ENCODE measurements around the gene STX16.

DNA sequence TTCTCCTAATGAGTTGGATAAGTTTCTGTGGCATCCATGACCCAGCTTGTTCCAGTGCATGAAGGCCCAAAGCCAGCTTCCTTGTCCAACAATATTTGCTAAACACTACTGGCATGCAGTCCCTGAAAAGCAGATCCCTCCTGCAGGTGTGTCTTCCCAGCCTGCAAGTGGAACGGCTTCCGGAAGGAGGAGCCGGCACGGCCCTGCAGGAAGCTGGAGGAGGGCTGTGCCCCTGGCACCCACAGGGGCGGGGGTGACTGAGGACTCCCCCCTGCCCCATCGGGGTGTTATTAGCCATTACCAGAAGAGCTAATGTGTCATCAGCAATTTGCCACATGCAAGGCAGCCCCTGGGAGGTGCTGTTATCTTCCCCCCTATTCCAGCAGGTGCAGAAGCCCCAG, 68.9 kb downstream of the STX16 start:
- TF ChIP-seq CTCF (IDR thresholded peaks at IDR 0.05) (no peak), POLR2AphosphoS5 (IDR thresholded peaks at IDR 0.05; ENCODE audit: low read depth, low read length) (no peak), REST (IDR thresholded peaks at IDR 0.05; ENCODE audit: insufficient read depth in 1 of 2, low read depth in 2 of 2, low read length in 1 of 2) (no peak), TCF7L2 (IDR thresholded peaks at IDR 0.05; ENCODE audit: low read depth, low read length) (no peak)
